Measurements from ENCODE around the gene BICD1.
"Not testable (repeated sequence)": the region's sequence is repeated elsewhere in the genome, so short reads cannot be mapped to it uniquely, and the experiment has no call there.

Gene BICD1

GRCh38 chr12:32106517-32107358 lies at the start of gene BICD1:
BICD1 (plus strand) TSS chr12:32106847; CDS start chr12:32107332, 485 bp downstream.
- peak; percentile 94 for DNase-seq (ENCODE audit: low spot score)

GRCh38 chr12:32061033-32061432 lies 45.6 kb upstream of the BICD1 start:
- no peak for DNase-seq (ENCODE audit: low spot score)

DNA sequence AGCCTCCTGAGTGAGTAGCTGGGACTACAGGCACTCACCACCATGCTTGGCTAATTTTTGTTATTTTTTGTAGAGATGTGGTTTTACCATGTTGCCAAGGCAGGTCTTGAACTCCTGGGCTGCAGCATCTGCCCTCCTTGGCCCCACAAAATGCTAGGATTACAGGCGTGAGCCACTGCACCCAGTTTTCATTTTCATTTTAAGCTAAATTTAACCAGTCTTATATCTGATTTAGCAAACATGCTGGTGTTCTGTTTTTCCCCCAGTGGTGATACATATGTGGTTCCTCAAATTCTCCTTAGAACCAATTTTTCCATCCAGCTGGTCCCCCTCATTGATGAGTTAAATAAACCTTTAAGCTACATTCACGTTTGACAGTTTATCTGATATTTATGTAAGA lies 43.8 kb upstream of the BICD1 start:
- DNase-seq (ENCODE audit: low spot score) = no peak

GRCh38 chr12:32063796-32064195 lies 42.9 kb upstream of the BICD1 start:
- no peak for DNase-seq (ENCODE audit: low spot score)

DNA sequence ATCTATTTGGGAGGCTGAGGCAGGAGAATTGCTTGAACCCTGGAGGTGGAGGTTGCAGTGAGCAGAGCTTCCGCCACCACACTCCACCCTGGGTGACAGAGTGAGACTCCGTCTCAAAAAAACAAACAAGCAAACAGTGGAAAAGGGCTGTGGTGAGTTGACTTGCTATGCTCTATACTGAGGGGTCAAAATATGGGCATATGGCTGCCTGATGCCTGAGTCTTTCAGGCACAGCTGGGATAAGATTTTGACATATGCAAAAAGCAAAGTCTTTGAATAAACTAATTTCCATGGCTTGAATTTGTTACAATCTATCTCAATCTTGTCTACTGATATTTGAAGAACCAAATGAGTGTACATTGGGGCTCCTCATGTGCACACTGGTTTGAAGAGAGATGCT lies 40.4 kb upstream of the BICD1 start:
- DNase-seq (ENCODE audit: low spot score) = no peak

GRCh38 chr12:32069071-32069470 lies 37.6 kb upstream of the BICD1 start:
- DNase-seq (ENCODE audit: low spot score) = no peak

- no peak for DNase-seq (ENCODE audit: low spot score)
These were observed 36.9 kb upstream of the BICD1 start for GRCh38 chr12:32069731-32070130.

- DNase-seq (ENCODE audit: low spot score) = no peak
These were observed 36.3 kb upstream of the BICD1 start for GRCh38 chr12:32070370-32070769.

GRCh38 chr12:32072102-32072501 lies 34.5 kb upstream of the BICD1 start:
- no peak for DNase-seq (ENCODE audit: low spot score)

GRCh38 chr12:32074432-32074831 lies 32.2 kb upstream of the BICD1 start:
- no peak for DNase-seq (ENCODE audit: low spot score)

DNA sequence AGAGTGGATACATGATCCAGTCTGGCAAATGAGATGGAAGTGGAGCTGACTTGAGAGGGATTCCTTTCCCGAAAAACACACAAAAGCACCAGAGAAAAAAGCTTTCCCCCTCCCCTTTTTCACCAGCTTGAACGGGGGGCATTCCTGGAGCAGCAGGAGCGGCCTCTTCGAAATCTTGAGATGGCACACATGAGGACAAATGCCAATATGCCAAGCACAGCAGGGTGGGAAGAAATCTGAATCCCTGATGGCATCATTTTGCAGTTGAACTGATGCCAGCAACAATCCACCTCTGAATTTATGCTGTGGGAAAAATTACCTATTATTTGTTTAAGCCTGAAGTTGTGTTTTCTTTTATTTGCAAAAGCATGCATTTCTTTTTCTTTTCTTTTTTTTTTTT lies 29.7 kb upstream of the BICD1 start:
- DNase-seq (ENCODE audit: low spot score) = no peak

DNA sequence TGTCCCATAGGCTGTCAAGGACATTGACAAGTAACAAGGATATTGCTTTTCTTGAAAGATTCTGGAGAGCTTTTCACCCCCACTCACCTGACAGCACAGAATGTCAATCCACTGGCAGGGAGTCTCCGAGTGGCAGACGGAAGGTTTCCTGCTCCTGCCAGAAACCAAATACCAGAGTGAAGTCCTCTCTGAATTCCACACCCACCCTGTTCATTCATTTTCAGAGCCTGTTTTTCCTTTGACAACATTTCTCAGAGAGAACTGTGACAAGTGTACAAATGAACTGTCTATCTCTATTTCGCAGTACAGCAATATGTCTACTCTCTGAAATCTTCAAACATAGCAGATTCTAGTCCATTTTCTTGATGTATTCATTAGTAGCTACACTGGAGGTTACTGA lies 26.2 kb upstream of the BICD1 start:
- no peak for DNase-seq (ENCODE audit: low spot score)

GRCh38 chr12:32083489-32083888 lies 23.2 kb upstream of the BICD1 start:
- peak; percentile 59 for DNase-seq (ENCODE audit: low spot score)

- DNase-seq (ENCODE audit: low spot score) = no peak
These were observed 22.5 kb upstream of the BICD1 start for GRCh38 chr12:32084017-32084688.

GRCh38 chr12:32084753-32085152 lies 21.9 kb upstream of the BICD1 start:
- no peak for DNase-seq (ENCODE audit: low spot score)

DNA sequence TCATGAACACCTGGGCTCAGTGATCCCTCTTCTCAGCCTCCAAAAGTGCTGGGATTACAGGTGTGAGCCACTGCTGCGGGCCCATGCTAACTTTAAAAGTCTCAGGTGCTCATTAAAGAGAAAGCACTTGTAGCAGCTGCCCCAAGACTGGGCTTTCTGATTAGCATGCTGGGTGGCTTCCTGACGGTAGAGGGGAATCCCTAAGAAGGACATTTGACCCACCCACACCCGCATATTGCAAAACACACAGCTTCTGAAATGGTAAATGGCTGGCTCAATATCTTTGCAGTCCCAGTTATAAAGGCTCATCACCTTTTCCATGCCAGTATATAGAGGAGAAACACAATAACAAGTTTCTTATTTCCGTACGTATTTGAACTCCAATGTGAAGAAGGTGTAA lies 19.3 kb upstream of the BICD1 start:
- no peak for DNase-seq (ENCODE audit: low spot score)

GRCh38 chr12:32089156-32089555 lies 17.5 kb upstream of the BICD1 start:
- no peak for DNase-seq (ENCODE audit: low spot score)

- no peak for DNase-seq (ENCODE audit: low spot score)
These were observed 17.1 kb upstream of the BICD1 start for GRCh38 chr12:32089586-32089985.

DNA sequence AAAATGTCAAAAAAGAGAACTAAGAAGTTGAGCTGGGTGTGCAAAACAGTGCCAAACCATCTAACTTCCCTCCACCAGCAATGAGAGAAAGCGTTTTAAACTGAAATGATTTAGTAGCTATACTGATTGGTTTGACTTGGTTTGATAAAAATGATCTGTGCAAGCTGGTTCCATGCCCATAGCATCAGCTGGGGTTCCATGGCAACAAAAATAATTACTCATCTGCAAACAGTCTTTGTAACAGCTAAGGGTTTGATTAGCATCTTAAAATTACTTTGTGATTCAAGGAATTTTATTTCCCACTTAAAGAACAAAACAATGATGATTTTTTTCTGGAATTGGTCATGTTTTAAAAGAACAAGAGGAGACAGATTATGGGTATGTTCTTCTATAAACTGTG lies 15.0 kb upstream of the BICD1 start:
- no peak for DNase-seq (ENCODE audit: low spot score)

DNA sequence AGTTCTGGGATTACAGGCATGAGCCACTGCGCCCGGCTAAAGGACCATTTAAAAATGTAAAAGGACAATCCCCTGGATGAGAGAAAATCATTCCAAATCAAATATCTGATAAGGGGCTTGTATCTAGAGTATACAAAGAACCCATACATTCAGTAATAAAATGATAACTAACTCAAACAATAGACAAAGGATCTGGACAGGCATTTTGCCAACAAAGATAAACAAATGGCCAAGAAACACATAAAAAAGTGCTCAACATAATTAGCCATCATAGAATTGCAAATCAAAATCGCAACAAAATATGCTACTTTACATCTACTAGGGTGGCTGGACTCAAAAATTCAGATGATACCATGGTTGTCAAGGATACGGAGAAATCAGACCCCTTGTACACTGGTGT lies 8.5 kb upstream of the BICD1 start:
- no peak for DNase-seq (ENCODE audit: low spot score)

- DNase-seq (ENCODE audit: low spot score) = not testable (repeated sequence)
These were observed 7.4 kb upstream of the BICD1 start for GRCh38 chr12:32099275-32099674.

GRCh38 chr12:32100361-32100760 lies 6.3 kb upstream of the BICD1 start:
- DNase-seq (ENCODE audit: low spot score) = no peak

DNA sequence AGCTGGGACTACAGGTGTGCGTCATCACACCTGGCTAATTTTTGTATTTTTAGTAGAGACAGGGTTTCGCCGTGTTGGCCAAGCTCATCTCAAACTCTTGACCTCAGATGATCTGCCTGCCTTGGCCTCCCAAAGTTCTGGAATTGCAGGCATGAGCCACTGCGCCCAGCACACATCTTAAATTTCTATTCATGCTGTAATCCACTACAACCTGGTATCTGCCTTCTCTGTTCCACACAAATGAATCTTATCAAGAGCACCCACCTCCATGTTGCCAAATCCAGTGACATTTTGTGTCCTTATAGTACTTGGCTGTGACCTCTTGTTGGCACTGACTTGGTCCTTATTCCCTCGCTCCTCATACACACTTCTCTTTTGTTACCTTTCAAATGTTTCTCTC lies 5.8 kb upstream of the BICD1 start:
- no peak for DNase-seq (ENCODE audit: low spot score)

GRCh38 chr12:32102234-32102633 lies 4.4 kb upstream of the BICD1 start:
- DNase-seq (ENCODE audit: low spot score) = no peak

All from AG08396 (cell line).